Stimulated activated CD4-positive, alpha-beta T cell treated with anti-CD3 and anti-CD28 coated beads, Interleukin-15, amount 100 ng/mL, for 24 hours (primary cell): ENCODE measurements around the gene YTHDF1.
"Not testable (repeated sequence)": the region's sequence is repeated elsewhere in the genome, so short reads cannot be mapped to it uniquely, and the experiment has no call there.

Source experiments
- DNase-seq: peaks from one replicate; pipeline ENCODE4 v3.0.0-alpha.2; 2020

YTHDF1 gene

GRCh38 chr20:63167026-63167917 is 48.7 kb downstream of the YTHDF1 start:
- no peak for DNase-seq

DNA sequence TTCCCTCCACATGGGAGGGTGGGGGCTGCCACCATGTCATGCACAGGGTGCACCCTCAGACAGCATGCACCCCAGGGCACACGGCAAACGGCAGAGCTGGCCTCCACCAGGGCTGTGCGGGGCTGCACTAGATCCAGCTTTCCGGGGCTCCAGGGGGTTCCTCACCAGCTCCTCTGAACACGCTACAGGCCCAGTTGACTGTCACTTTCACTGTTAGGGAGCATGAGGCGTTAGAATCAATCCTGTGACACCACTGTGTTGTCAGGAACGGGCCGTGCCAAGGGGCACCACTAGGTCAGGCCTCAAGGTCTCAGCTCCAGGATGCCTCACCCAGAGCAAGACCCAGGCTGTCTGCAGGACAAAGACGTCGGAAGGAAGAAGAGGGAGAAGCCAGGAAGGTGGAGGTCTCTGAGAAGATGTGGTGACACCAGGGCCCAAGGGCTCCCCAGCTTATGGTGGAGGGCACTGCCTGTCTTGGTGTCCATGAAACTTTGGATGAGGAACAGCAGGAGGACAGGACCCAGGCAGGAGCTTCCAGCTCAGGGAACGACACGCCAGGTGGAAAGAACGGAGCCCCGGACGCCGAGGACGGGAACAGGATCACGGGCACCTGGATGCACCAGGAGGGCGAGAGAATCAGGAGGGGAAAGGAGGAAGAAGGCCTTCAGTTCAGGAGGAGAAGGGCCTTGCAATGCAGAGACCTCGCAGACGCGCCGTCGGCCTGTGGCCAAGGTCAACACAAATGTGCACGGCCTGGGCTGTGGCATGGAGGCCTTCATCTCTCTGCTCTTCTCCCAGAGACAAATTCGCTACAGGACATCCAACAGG is 49.5 kb downstream of the YTHDF1 start:
- no peak for DNase-seq

DNA sequence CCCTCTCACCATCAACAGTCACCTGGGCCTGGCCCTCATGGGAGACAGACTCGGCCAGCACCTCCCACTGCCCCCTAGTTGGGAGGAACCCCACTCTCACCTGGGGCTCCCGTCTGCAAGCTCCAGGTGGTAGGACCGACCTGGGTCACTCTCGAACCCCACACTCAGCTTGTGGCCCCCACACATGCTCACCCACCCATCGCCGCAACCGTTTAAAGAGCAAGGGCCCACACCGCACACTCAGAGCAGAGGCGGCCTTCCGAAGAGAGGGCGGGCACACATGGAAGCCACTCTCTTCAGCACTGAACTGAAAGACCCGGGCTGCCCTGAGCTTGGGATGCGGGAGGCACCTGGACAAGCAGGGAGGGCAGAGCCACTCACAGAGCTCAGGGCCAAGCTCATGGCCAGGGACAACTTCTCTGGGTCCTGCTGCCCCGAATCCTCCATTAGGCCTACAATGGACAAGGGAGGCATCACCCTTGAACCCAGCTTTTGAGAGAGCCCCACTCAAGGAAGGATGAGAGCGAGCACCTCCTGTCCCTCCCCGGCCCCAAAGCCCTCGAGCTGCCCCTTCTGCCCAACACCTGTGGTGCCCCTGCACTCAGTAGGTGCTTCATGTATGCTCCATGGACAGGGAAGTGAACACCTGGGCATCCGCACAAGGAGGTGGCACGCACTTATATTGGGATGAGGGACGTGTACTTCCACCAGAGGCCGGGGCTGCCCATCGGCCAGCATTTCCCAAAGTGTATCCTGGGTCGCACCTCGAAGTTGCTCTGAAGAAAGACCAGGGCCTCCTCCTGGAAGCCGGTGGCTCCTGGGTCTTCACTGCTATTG is 50.4 kb downstream of the YTHDF1 start:
- no peak for DNase-seq

GRCh38 chr20:63164484-63165355 is 51.2 kb downstream of the YTHDF1 start:
- no peak for DNase-seq

DNA sequence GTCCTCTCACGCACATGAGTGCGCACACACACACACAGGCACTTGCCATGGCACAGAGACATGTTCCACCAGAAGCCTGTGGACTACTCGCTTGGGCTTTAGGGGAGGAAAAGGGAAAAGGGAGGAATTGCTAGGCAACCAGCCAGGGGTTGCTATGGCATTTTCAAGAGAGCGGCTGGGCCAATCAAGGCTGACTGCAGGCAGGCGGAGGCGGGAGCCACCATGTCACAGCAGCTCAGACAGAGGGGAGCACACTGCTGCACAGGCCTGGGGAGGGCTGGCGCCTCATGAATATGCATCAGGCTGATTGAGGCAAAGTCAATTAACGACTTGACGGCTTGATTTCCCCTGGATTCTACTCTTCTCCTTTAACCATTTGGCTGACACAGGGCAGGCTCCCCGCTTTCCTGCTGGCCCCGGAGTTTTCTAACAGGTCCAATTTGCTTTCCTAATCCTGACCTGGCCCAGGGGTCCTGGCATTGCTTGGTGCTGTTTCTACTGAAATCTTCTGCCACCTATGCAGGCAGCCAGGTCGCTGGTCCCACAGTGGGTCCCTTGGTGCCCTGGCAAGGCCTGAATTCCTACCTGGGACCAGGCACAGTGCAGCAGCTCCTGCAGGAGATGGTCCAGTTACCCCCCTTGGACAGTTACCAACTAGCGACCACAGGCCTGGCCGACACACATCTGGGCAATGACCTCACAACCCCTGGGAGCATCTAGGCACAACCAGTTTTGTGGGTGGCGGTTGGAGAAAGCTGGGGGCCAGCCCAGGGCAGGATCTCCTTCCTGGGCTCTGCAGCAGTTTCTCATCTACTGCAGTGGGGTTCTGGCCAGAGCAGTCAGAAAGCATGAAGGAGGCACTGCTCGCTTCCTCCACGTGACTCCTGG is 52.1 kb downstream of the YTHDF1 start:
- no peak for DNase-seq

- no peak for DNase-seq
These were observed 52.8 kb downstream of the YTHDF1 start for GRCh38 chr20:63163171-63163570.

GRCh38 chr20:63162206-63162795 is 53.6 kb downstream of the YTHDF1 start:
- no peak for DNase-seq

DNA sequence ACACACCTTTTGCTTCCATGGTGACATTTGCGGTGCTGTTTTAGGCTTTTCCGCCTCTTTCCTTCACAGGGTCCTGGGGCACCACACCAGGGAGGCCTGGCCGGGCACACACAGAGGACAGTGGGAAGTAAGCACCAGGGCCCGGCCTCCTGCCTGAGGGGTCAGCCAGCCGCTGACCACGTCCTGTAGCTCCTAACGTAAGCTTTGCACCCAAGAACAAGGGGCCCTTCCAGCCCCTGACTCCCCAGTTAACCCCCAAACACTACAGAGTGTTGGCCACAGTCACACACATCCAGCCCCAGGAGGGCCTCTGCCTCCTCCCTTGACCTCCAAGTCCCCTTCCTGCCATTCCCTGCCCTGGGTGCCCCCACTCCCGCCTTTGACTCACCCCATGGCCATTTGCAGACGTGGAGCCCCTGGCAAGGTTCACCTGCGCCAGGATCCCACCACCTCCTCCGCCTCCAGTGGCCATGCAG is 54.7 kb downstream of the YTHDF1 start:
- DNase-seq: no peak

DNA sequence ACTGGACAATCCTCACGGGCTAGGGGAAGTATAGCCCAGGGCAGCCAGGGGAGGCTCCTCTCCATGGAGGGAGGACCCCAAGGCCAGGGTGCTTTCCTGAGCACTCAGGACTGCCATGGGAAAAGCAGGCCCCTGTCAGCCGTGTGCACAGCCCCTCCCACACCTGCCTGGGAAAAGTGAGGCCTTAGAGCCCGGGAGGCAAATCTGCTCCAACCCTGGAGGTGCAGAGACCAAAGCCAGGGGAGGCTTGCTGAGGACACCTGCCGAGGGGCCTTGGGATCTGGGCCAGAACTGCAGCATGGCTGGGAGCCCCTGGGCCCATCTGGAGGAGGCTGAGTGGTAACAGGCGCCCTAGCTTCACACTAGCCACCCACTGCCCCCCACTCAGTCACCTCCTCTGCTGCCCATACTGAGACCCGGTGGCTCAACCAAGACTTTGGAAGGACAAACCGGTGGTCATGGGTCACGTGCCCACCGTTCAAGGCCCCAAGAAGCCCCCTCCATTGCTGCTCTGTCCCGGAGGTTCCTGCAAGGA is 55.2 kb downstream of the YTHDF1 start:
- no peak for DNase-seq

- DNase-seq: no peak
These were observed 55.9 kb downstream of the YTHDF1 start for GRCh38 chr20:63159826-63160640.

GRCh38 chr20:63159251-63159650 is 56.7 kb downstream of the YTHDF1 start:
- not testable (repeated sequence) for DNase-seq

DNA sequence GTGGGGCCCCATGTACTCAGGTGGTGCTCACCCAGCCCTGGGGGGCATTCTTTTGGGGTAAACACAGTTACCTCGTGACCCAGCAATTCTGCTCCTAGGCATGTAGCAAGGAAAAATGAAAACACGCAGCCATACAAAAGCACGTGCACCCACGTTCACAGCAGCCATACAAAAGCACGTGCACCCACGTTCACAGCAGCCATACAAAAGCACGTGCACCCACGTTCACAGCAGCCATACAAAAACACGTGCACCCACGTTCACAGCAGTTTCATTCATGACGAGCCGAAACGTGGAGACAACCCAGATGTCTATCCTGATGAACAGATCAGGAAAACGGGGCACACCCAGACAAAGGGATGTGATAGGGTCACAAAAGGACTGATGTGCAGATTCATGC is 57.1 kb downstream of the YTHDF1 start:
- DNase-seq: no peak

DNA sequence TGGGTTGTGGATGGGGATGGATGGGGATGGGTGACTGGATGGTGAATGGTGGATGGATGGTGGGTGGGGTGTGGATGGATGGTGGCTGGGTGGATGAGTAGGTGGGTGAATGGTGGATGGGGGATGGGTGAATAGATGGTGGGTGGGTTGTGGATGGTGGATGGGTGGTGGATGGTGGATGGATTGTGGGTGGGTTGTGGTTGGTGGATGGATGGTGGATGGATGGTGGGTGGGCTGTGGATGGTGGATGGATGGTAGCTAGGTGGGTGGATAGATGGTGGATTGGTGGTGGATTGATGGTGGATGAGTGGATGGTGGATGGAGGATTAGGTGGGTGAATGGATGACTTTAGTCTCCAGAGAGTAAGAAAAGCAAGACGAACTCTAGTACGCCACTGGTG is 57.6 kb downstream of the YTHDF1 start:
- no peak for DNase-seq

DNA sequence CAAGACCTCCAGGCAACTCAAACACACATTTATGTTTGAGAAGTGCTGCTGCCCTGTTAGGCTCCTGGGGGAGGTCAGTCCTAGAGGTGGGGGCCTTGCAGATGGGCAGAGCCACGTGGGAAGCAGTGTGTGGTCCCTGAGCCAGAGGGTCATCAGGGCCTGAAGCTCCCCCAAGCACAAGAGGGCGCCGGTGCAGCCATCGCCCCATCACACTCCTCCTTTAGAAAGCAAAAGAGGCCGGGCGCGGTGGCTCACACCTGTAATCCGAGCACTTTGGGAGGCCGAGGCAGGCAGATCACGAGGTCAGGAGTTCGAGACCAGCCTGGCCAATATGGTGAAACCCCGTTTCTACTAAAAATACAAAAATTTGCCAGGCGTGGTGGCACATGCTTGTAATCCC is 58.5 kb downstream of the YTHDF1 start:
- DNase-seq: not testable (repeated sequence)

- DNase-seq: no peak
These were observed 59.7 kb downstream of the YTHDF1 start for GRCh38 chr20:63156221-63156671.

GRCh38 chr20:63155266-63156165 is 60.4 kb downstream of the YTHDF1 start:
- DNase-seq: no peak

DNA sequence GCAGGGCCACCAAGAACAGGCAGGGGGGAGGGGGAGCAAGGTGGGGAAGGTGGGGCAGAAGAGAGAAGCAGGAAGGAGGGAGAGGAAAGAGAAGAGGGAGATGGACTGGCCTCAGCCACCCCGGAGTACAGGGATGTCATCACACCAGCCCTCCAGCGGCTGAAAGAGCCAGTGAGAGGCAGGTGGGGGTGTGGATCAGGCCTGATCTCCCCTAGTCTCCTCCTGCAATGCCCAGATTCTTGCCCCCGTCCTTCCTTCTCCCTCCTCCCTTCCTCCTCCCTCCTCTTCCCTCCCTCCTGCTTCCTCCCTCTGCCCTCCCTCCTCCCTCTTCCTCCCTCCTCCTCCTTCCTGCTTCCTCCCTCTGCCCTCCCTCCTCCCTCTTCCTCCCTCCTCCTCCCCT is 61.5 kb downstream of the YTHDF1 start:
- DNase-seq: no peak
